Measurements from ENCODE around the gene ELK4. TPM values are rescaled to one million over a fixed set of nuclear protein-coding genes. Genes with fewer than 3 reads are reported as not detected.

The ELK4 gene
- total and polyA plus RNA-seq, 2 of the 8 experiments (the other 6 are each of a cell fraction or from before 2014, with no cell fraction given) = 2.9 to 26.3 TPM

DNA sequence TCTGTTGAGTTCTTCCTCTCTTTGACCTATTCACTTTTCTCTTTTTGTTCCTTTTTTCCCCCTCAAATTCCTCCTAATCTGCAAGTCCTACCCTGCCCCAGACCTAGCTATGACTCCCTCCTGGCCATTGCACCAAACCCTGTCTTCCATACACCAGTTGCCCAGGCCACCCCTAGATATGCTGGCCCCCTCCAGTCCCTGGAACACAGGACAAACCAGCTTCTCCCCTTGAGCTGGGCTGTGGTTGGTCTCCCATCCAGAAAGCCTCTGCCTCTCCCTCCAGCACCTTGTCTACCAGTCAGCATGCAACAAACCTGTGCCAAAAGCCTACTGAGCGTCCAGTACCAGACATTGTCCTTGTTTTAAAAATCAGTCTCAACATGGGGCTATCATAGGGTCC lies 59.4 kb downstream of the ELK4 start:
- H2BK12ac ChIP-seq (ENCODE audit: low read depth, low read length) = no peak overlapping the region
- H3K27ac ChIP-seq (ENCODE audit: low read depth, low read length) = no peak overlapping the region
- H3K9ac ChIP-seq (replicated peaks in 1 of 4; ENCODE audit: extremely low read depth in 1 of 4, low read depth in 3 of 4, low read length in 3 of 4) = no peak overlapping the region
- no peak overlapping the region for H2AFZ ChIP-seq (ENCODE audit: low read length)
- POLR2A ChIA-PET (ENCODE audit: partially characterized antibody) = no interaction called here
- H4K20me1 ChIP-seq (replicated peaks in 1 of 2; ENCODE audit: control insufficient read depth in 1 of 2, insufficient read depth in 2 of 2, low read length in 2 of 2) = no peaks in the 10 kb centered on the region
- DNase-seq (ENCODE audit: low read depth in 1 of 2, low spot score in 2 of 2) (peak in 1 of 2 experiments; percentile 19), FAIRE-seq (no peak)
- TF ChIP-seq TEAD4 (IDR thresholded peaks at IDR 0.05; ENCODE audit: low read depth, low read length) = no peak
- H3K14ac ChIP-seq (ENCODE audit: insufficient read length) = no peak overlapping the region
- 94% methylated on average over 1 of the region's 1 CpG; no CpG with 5 or more reads in 1 of the 2 experiments for WGBS, 2 experiments (ENCODE audit: extremely low coverage in 1 of 2, insufficient coverage in 1 of 2, insufficient read length in 1 of 2, insufficient replicate concordance in 2 of 2, low coverage in 1 of 2, low lambda C conversion rate in 2 of 2, missing lambda C conversion rate in 1 of 2)
- CTCF ChIA-PET (ENCODE audit: partially characterized antibody) = interaction anchor here (0.6 to 4.8 kb wide), 8 partner anchors 16 to 175 kb away, joined by 3 to 27 read pairs (median 5); no protein-coding TSS in a partner anchor
- no peak overlapping the region for H3K4me2 ChIP-seq (ENCODE audit: insufficient read depth in 1 of 2, low read depth in 2 of 2, low read length in 2 of 2)
- no peak overlapping the region for H2BK20ac ChIP-seq (ENCODE audit: low read length)
- H3K9me3 ChIP-seq (ENCODE audit: insufficient read depth in 2 of 2, low read depth in 1 of 2, low read length in 1 of 2) = no peaks in the 10 kb centered on the region
- H3K79me1 ChIP-seq (ENCODE audit: low read depth, low read length) = no peaks in the 10 kb centered on the region
- H3K23ac ChIP-seq (ENCODE audit: insufficient read length) = no peak overlapping the region
- no peak overlapping the region for H2BK120ac ChIP-seq (replicated peaks; ENCODE audit: low read depth, low read length)
- H4K8ac ChIP-seq (ENCODE audit: extremely low read depth, insufficient read depth, low read length) = no peak overlapping the region
- H3K23me2 ChIP-seq (ENCODE audit: low read depth, low read length) = peaks cover 4% of the 10 kb centered on the region; the same call in 1 of the 2 replicates
- no peak overlapping the region for H3K4me3 ChIP-seq (ENCODE audit: extremely low read depth in 1 of 4, insufficient read depth in 2 of 4, low read depth in 3 of 4, low read length in 4 of 4)
- no peak overlapping the region for H3K4ac ChIP-seq (replicated peaks; ENCODE audit: insufficient read length, low read depth, low read length)
- H4K5ac ChIP-seq (ENCODE audit: insufficient read length, low read depth, low read length) = no peak overlapping the region
- H3K36me3 ChIP-seq (ENCODE audit: control insufficient read depth in 2 of 4, insufficient read depth in 4 of 4, low read length in 3 of 4) = no peaks in the 10 kb centered on the region
- H2BK5ac ChIP-seq (ENCODE audit: low read depth, low read length) = no peak overlapping the region
- no peak overlapping the region for H2BK15ac ChIP-seq (ENCODE audit: low read length)
- H3K4me1 ChIP-seq (replicated peaks in 1 of 4; ENCODE audit: control insufficient read depth in 3 of 4, insufficient read depth in 4 of 4, low read length in 3 of 4) = peaks cover 1 to 15% (median 7%) of the 10 kb centered on the region in 4 experiments
- H3K79me2 ChIP-seq (ENCODE audit: control insufficient read depth in 1 of 2, insufficient read depth in 2 of 2, low read length in 2 of 2) = no peaks in the 10 kb centered on the region
- no peak overlapping the region for H2AK5ac ChIP-seq (ENCODE audit: low read depth, low read length)
- no peak overlapping the region for H3K56ac ChIP-seq (replicated peaks; ENCODE audit: insufficient read length, low read depth, low read length)
- peak overlapping the region; percentile 32; the same call in 1 of the 2 replicates for H3K18ac ChIP-seq (ENCODE audit: extremely low read depth, low read length)
- peaks cover 20 to 35% (median 33%) of the 10 kb centered on the region in 4 experiments for H3K27me3 ChIP-seq (replicated peaks in 1 of 4; ENCODE audit: control insufficient read depth in 3 of 4, extremely low read depth in 1 of 4, insufficient read depth in 3 of 4, low read length in 3 of 4)
- H4K91ac ChIP-seq (replicated peaks; ENCODE audit: insufficient read length, low read length) = no peak overlapping the region
